HepG2 (cell line): Measurements from ENCODE around the gene PRCD. TPM values are rescaled to one million over a fixed set of nuclear protein-coding genes. Genes with fewer than 3 reads are reported as not detected.

ENCODE experiments used
- ARHGAP35 ChIP-seq: sonication (generic); formaldehyde crosslinking; IDR thresholded peaks from 2 replicates; pipeline ENCODE4 v1.9.0; 2022; ENCODE audit warnings: mild to moderate bottlenecking, inconsistent platforms, moderate library complexity, missing genetic modification reagents, borderline replicate concordance
- GTF2F1 ChIP-seq: fragments of 150-350 bp; IDR thresholded peaks from 2 replicates; pipeline ENCODE4 v1.6.1; 2014; ENCODE audit warnings: low read length
- JUN ChIP-seq: sonication (generic); formaldehyde crosslinking; IDR thresholded peaks from 2 replicates; pipeline ENCODE4 v1.4.0; 2020; ENCODE audit warnings: mild to moderate bottlenecking, missing genetic modification reagents
- MAFK ChIP-seq, 2 experiments: IDR thresholded peaks in 1 of 2; conservative IDR thresholded peaks in 1 of 2; 2 replicates each; pipeline ENCODE4 v1.6.1; 2011; ENCODE audit warnings: improper control_type of control experiment in 2 of 2, low read length in 2 of 2
- MBD4 ChIP-seq: IDR thresholded peaks from 2 replicates; pipeline ENCODE4 v1.6.1; 2012; ENCODE audit warnings: low read length, inconsistent platforms, borderline replicate concordance
- MIER3 ChIP-seq: IDR thresholded peaks from 2 replicates; pipeline ENCODE4 v1.6.1; 2016; ENCODE audit warnings: missing compliant biosample characterization, borderline replicate concordance
- MTA1 ChIP-seq: sonication (generic); formaldehyde crosslinking; IDR thresholded peaks from 2 replicates; pipeline ENCODE4 v1.4.0; 2020; ENCODE audit warnings: missing genetic modification reagents, mild to moderate bottlenecking, borderline replicate concordance
- NCOR1 ChIP-seq: fragments of 200-600 bp; sonication (generic); IDR thresholded peaks from 2 replicates; pipeline ENCODE4 v1.7.0; 2017; ENCODE audit warnings: antibody characterized with exemption, low read length, borderline replicate concordance
- NKX3-1 ChIP-seq: sonication (generic); formaldehyde crosslinking; IDR thresholded peaks from 2 replicates; pipeline ENCODE4 v1.5.0; 2020; ENCODE audit warnings: missing genetic modification reagents
- POLR2AphosphoS2 ChIP-seq: IDR thresholded peaks from 2 replicates; pipeline ENCODE4 v1.6.1; 2011; ENCODE audit warnings: low read depth, low read length, improper control_type of control experiment
- RARA ChIP-seq: IDR thresholded peaks from 2 replicates; pipeline ENCODE4 v1.6.1; 2016; ENCODE audit warnings: missing genetic modification reagents, missing compliant biosample characterization
- RORA ChIP-seq: sonication (generic); formaldehyde crosslinking; IDR thresholded peaks from 2 replicates; pipeline ENCODE4 v1.5.0; 2020; ENCODE audit warnings: mild to moderate bottlenecking, missing genetic modification reagents, moderate library complexity
- SNAPC2 ChIP-seq: sonication (generic); formaldehyde crosslinking; IDR thresholded peaks from 2 replicates; pipeline ENCODE4 v1.8.1; 2022; ENCODE audit warnings: mild to moderate bottlenecking, missing genetic modification reagents
- TEAD2 ChIP-seq: sonication (generic); formaldehyde crosslinking; IDR thresholded peaks from 2 replicates; pipeline ENCODE4 v1.9.0; 2021; ENCODE audit warnings: missing genetic modification reagents
- TOPORS ChIP-seq: sonication (generic); formaldehyde crosslinking; IDR thresholded peaks from 2 replicates; pipeline ENCODE4 v1.8.0; 2023; ENCODE audit warnings: mild to moderate bottlenecking, missing genetic modification reagents
- ZNF20 ChIP-seq: sonication (generic); formaldehyde crosslinking; IDR thresholded peaks from 2 replicates; pipeline ENCODE4 v1.4.0; 2020; ENCODE audit warnings: mild to moderate bottlenecking, moderate library complexity, missing genetic modification reagents
- ZNF335 ChIP-seq: sonication (generic); formaldehyde crosslinking; IDR thresholded peaks from 2 replicates; pipeline ENCODE4 v1.4.0; 2020; ENCODE audit warnings: missing genetic modification reagents
- ZNF34 ChIP-seq: sonication (generic); formaldehyde crosslinking; IDR thresholded peaks from 2 replicates; pipeline ENCODE4 v1.4.0; 2020; ENCODE audit warnings: mild to moderate bottlenecking, missing genetic modification reagents, borderline replicate concordance
- ZNF431 ChIP-seq: sonication (generic); formaldehyde crosslinking; IDR thresholded peaks from 2 replicates; pipeline ENCODE4 v1.9.0; 2022; ENCODE audit warnings: missing genetic modification reagents, low read depth, mild to moderate bottlenecking, borderline replicate concordance
- ZNF451 ChIP-seq: sonication (generic); formaldehyde crosslinking; IDR thresholded peaks from 2 replicates; pipeline ENCODE4 v1.5.0; 2020; ENCODE audit warnings: mild to moderate bottlenecking, missing genetic modification reagents
- polyA plus RNA-seq, 8 experiments: library from polyadenylated mRNA; depleted of rRNA in 3 of 8; stranded (reverse) in 7 of 8; unstranded in 1 of 8; fragments of >200 nt; fragmentation: Illumina TruSeq in 4 of 8; extraction: Trizol in 4 of 8; gene quantifications; 2 replicates each; pipeline versions ENCODE4 v1.2.1 to v1.2.3, GENCODE V29; 2011 to 2016; ENCODE audit warnings: low read depth in 4 of 8, missing spikeins in 1 of 8, mixed read lengths in 1 of 8; ENCODE audit not compliant: insufficient read depth in 1 of 8
- total RNA-seq, 5 experiments: library from RNA; depleted of rRNA; stranded (reverse); fragments of >200 nt; fragmentation: Illumina TruSeq; extraction: Trizol; gene quantifications; 2 replicates each; pipeline ENCODE4 v1.2.3, GENCODE V29; 2016; ENCODE audit warnings: low read depth in 1 of 5
- TF ChIP-seq, protein P1 (sequence below): IDR thresholded peaks from 2 replicates; pipeline ENCODE4 v1.6.1; 2016; ENCODE audit warnings: low read depth, control low read depth
- TF ChIP-seq, protein P2 (sequence below): sonication (generic); formaldehyde crosslinking; IDR thresholded peaks from 2 replicates; pipeline ENCODE4 v1.5.1; 2020; ENCODE audit warnings: mild to moderate bottlenecking, missing genetic modification reagents, moderate library complexity
- TF ChIP-seq, protein P3 (sequence below): sonication (generic); formaldehyde crosslinking; IDR thresholded peaks from 2 replicates; pipeline ENCODE4 v1.4.0; 2020; ENCODE audit warnings: missing genetic modification reagents
- TF ChIP-seq, protein P4 (sequence below): sonication (generic); formaldehyde crosslinking; conservative IDR thresholded peaks from 2 replicates; pipeline ENCODE4 v1.4.0; 2020; ENCODE audit warnings: missing genetic modification reagents

The PRCD gene
- total and polyA plus RNA-seq, 2 of the 13 experiments (the other 11 are each of a cell fraction or from before 2014, with no cell fraction given): 0.51 TPM; not detected in 1

DNA sequence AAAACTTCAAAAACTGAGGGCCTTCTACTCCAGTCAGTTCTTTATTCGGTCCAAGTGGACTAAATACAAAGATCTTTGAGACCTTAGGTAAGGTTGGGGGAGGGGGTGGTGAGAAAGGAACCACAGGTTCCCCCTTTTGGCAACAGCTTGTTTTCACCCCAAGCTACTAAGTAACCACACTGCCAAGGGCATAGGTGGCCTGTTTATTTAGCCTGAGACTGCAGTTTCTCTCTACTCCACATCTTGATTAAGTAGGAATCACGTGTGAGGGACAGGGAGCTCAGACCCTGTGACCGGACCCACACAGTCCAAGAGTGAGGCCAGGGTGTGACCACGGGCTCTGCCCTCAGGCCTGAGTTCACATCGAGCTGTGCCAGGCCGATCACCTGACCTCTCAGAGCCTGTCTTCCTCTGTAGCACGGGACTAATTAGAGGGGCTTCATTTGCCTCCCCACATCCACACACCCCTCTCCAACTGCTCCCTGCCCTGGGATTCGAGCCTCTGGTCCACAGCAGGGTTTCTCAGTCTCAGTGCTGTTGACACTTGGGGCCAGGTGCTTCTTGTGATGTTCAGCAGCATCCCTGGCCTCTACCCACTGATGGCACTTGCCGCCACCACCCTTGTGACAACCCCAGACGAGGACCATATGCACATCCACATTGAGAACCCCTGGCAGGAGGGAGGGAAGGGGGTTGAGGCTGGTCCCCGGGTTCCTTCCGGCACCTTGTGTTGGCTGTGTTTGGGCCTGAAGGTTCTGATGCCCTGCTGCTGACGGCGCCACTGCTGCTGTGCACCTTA, 28.0 kb downstream of the PRCD start (continued):
- TF ChIP-seq, protein P1, sequence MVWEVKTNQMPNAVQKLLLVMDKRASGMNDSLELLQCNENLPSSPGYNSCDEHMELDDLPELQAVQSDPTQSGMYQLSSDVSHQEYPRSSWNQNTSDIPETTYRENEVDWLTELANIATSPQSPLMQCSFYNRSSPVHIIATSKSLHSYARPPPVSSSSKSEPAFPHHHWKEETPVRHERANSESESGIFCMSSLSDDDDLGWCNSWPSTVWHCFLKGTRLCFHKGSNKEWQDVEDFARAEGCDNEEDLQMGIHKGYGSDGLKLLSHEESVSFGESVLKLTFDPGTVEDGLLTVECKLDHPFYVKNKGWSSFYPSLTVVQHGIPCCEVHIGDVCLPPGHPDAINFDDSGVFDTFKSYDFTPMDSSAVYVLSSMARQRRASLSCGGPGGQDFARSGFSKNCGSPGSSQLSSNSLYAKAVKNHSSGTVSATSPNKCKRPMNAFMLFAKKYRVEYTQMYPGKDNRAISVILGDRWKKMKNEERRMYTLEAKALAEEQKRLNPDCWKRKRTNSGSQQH (CRISPR knock-in tag): no peak
- TF ChIP-seq ZNF431 (CRISPR knock-in tag): no peak
- no peak for TF ChIP-seq MAFK (conservative IDR thresholded peaks at IDR 0.05 in 1 of 2, IDR thresholded peaks at IDR 0.05 in 1 of 2; ENCODE audit: low read length in 2 of 2)
- TF ChIP-seq, protein P2, sequence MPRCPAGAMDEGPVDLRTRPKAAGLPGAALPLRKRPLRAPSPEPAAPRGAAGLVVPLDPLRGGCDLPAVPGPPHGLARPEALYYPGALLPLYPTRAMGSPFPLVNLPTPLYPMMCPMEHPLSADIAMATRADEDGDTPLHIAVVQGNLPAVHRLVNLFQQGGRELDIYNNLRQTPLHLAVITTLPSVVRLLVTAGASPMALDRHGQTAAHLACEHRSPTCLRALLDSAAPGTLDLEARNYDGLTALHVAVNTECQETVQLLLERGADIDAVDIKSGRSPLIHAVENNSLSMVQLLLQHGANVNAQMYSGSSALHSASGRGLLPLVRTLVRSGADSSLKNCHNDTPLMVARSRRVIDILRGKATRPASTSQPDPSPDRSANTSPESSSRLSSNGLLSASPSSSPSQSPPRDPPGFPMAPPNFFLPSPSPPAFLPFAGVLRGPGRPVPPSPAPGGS (CRISPR knock-in tag): 0 out of 2 replicates have a peak, but pooled peaks have one; percentile 33
- peak; percentile 63; the same call in 1 of the 2 replicates for TF ChIP-seq ZNF335 (CRISPR knock-in tag)
- TF ChIP-seq POLR2AphosphoS2: no peak; the same call in 1 of the 2 replicates
- no peak for TF ChIP-seq RORA (CRISPR knock-in tag)
- no peak for TF ChIP-seq NCOR1
- no peak for TF ChIP-seq MBD4
- peak; percentile 84; the same call in 1 of the 2 replicates for TF ChIP-seq ZNF34 (CRISPR knock-in tag)
- peak; percentile 74 for TF ChIP-seq TOPORS (CRISPR knock-in tag)
- TF ChIP-seq ARHGAP35 (CRISPR knock-in tag): no peak
- no peak for TF ChIP-seq ZNF20 (CRISPR knock-in tag)
- TF ChIP-seq, protein P3, sequence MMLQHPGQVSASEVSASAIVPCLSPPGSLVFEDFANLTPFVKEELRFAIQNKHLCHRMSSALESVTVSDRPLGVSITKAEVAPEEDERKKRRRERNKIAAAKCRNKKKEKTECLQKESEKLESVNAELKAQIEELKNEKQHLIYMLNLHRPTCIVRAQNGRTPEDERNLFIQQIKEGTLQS (CRISPR knock-in tag): no peak
- TF ChIP-seq TEAD2 (CRISPR knock-in tag): no peak
- no peak for TF ChIP-seq NKX3-1 (CRISPR knock-in tag)
- no peak for TF ChIP-seq SNAPC2 (CRISPR knock-in tag)
- TF ChIP-seq, protein P4, sequence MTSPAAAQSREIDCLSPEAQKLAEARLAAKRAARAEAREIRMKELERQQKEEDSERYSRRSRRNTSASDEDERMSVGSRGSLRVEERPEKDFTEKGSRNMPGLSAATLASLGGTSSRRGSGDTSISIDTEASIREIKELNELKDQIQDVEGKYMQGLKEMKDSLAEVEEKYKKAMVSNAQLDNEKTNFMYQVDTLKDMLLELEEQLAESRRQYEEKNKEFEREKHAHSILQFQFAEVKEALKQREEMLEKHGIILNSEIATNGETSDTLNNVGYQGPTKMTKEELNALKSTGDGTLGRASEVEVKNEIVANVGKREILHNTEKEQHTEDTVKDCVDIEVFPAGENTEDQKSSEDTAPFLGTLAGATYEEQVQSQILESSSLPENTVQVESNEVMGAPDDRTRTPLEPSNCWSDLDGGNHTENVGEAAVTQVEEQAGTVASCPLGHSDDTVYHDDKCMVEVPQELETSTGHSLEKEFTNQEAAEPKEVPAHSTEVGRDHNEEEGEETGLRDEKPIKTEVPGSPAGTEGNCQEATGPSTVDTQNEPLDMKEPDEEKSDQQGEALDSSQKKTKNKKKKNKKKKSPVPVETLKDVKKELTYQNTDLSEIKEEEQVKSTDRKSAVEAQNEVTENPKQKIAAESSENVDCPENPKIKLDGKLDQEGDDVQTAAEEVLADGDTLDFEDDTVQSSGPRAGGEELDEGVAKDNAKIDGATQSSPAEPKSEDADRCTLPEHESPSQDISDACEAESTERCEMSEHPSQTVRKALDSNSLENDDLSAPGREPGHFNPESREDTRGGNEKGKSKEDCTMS (CRISPR knock-in tag): no peak
- TF ChIP-seq MIER3 (CRISPR knock-in tag): 0 out of 2 replicates have a peak, but pooled peaks have one; percentile 43
- no peak for TF ChIP-seq ZNF451 (CRISPR knock-in tag)
- TF ChIP-seq MTA1: no peak; the same call in 1 of the 2 replicates
- peak; percentile 63; the same call in 1 of the 2 replicates for TF ChIP-seq JUN
- TF ChIP-seq GTF2F1: no peak
- TF ChIP-seq RARA (CRISPR knock-in tag): peak; percentile 65
